Neural progenitor cell (in vitro differentiated cells): ENCODE data around the gene MBTPS1. TPM values are rescaled to one million over a fixed set of nuclear protein-coding genes. Genes with fewer than 3 reads are reported as not detected.

Experiments
- DNase-seq: peaks from one replicate; pipeline ENCODE4 v3.0.0-alpha.2; 2016; ENCODE audit warnings: low spot score
- H2AFZ ChIP-seq: fragments of 200-600 bp; sonication (generic); replicated peaks from 2 replicates; pipeline ENCODE4 v1.6.1; 2016; ENCODE audit warnings: antibody characterized with exemption
- H3F3A ChIP-seq: fragments of 200-600 bp; sonication (generic); 2 replicates; pipeline ENCODE4 v1.6.1; 2016; ENCODE audit warnings: antibody characterized with exemption, low read depth
- H3K27ac ChIP-seq: fragments of 200-600 bp; sonication (generic); 2 replicates; pipeline ENCODE4 v1.5.1; 2016; ENCODE audit warnings: mild to moderate bottlenecking
- H3K27me3 ChIP-seq: fragments of 200-600 bp; sonication (generic); 2 replicates; pipeline ENCODE4 v1.6.1; 2016; ENCODE audit warnings: mild to moderate bottlenecking, moderate library complexity
- H3K36me3 ChIP-seq: fragments of 200-600 bp; sonication (generic); 2 replicates; pipeline ENCODE4 v1.5.1; 2016
- H3K4me1 ChIP-seq: fragments of 200-600 bp; sonication (generic); 2 replicates; pipeline ENCODE4 v1.6.1; 2016; ENCODE audit warnings: mixed run types
- H3K4me2 ChIP-seq: fragments of 200-600 bp; sonication (generic); 2 replicates; pipeline ENCODE4 v1.6.1; 2016
- H3K4me3 ChIP-seq: fragments of 200-600 bp; sonication (generic); 2 replicates; pipeline ENCODE4 v1.5.1; 2016
- H3K79me2 ChIP-seq: fragments of 200-600 bp; sonication (generic); 2 replicates; pipeline ENCODE4 v1.6.1; 2016; ENCODE audit warnings: low read depth
- H3K9ac ChIP-seq: fragments of 200-600 bp; sonication (generic); 2 replicates; pipeline ENCODE4 v1.6.1; 2016
- H3K9me3 ChIP-seq: fragments of 200-600 bp; sonication (generic); 2 replicates; pipeline ENCODE4 v1.5.1; 2016; ENCODE audit warnings: low read depth
- H4K20me1 ChIP-seq: fragments of 200-600 bp; sonication (generic); 2 replicates; pipeline ENCODE4 v1.6.1; 2016; ENCODE audit warnings: low read depth
- H3K27ac Mint-ChIP-seq: 3 replicates; pipeline ENCODE4 v1.8.0; 2021; ENCODE audit warnings: mixed read lengths
- H3K27me3 Mint-ChIP-seq: 2 replicates; pipeline ENCODE4 v1.8.0; 2022; ENCODE audit warnings: low read depth, mild to moderate bottlenecking, inconsistent platforms, moderate library complexity, mixed read lengths; ENCODE audit not compliant: insufficient read depth
- H3K36me3 Mint-ChIP-seq: 3 replicates; pipeline ENCODE4 v1.8.0; 2021; ENCODE audit warnings: mixed read lengths
- H3K4me1 Mint-ChIP-seq: 3 replicates; pipeline ENCODE4 v1.8.0; 2021; ENCODE audit warnings: mixed read lengths
- H3K4me3 Mint-ChIP-seq: 3 replicates; pipeline ENCODE4 v1.8.0; 2021; ENCODE audit warnings: mild to moderate bottlenecking, moderate library complexity, mixed read lengths
- H3K9me3 Mint-ChIP-seq: 3 replicates; pipeline ENCODE4 v1.8.0; 2020; ENCODE audit warnings: mixed read lengths
- EZH2 ChIP-seq: fragments of 200-600 bp; sonication (generic); IDR thresholded peaks from 2 replicates; pipeline ENCODE4 v1.6.1; 2017; ENCODE audit warnings: antibody characterized with exemption, mild to moderate bottlenecking, moderate library complexity
- EZH2phosphoT487 ChIP-seq: fragments of 200-600 bp; sonication (generic); IDR thresholded peaks from 2 replicates; pipeline ENCODE4 v1.6.1; 2017; ENCODE audit warnings: antibody characterized with exemption
- total RNA-seq: library from RNA; depleted of rRNA; stranded (reverse); fragments of >200 nt; gene quantifications from 2 replicates; pipeline ENCODE4 v1.2.3, GENCODE V29; 2015; ENCODE audit warnings: low replicate concordance
- TF ChIP-seq, protein P1 (sequence below): fragments of 200-600 bp; sonication (generic); IDR thresholded peaks from 2 replicates; pipeline ENCODE4 v1.5.1; 2017; ENCODE audit warnings: antibody characterized with exemption, mild to moderate bottlenecking

Gene MBTPS1
- total RNA-seq, result 52.3 and 54.4 TPM in 2 replicates

DNA sequence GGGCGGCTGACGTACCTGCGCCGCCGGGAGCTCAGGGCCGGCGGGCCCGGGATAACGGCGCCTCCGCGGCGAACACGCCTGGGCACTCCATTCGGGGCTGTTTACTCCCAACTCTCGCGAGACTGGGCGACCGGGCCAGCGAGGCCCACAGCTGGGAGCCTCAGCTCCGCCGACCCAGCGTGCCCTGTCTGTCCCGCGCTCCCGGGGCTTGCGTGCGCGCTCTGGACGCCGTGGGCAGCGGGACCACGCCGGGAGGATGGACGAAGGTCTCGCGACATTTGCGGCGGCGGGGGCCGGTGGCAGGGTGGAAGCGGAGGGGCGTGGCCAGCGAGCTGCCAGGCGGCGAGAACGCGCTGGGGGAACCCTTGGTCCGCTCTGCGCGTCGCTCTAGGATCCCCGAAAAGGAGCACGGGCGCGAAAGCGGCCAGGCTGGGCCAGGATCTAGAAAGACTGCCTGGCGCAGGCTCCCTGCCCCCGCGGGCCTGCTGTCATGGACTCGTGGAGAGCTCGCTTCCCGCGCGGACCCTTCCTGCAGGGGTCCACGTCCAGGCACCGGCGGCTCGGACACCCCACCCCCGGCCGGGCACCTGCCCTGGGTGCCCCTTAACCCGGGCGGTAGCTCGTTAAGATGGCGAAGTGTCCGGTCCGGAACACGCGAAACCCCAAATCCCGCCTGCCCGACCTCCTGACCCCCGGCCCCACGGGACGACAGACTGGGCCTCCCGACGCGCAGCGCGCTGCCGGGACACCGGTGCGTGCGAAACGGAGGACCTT, at the start of gene MBTPS1:
MBTPS1 (minus strand) TSS at position 223 of the 774 bp plus-strand sequence. CDS start 15,159 bp downstream, outside the sequence.
- TF ChIP-seq EZH2 (no peak), EZH2phosphoT487 (no peak)
- TF ChIP-seq, protein P1, sequence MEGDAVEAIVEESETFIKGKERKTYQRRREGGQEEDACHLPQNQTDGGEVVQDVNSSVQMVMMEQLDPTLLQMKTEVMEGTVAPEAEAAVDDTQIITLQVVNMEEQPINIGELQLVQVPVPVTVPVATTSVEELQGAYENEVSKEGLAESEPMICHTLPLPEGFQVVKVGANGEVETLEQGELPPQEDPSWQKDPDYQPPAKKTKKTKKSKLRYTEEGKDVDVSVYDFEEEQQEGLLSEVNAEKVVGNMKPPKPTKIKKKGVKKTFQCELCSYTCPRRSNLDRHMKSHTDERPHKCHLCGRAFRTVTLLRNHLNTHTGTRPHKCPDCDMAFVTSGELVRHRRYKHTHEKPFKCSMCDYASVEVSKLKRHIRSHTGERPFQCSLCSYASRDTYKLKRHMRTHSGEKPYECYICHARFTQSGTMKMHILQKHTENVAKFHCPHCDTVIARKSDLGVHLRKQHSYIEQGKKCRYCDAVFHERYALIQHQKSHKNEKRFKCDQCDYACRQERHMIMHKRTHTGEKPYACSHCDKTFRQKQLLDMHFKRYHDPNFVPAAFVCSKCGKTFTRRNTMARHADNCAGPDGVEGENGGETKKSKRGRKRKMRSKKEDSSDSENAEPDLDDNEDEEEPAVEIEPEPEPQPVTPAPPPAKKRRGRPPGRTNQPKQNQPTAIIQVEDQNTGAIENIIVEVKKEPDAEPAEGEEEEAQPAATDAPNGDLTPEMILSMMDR, result no peak
- Histone ChIP-seq H2AFZ (peak within 1 kb of the TSS; percentile 86), H4K20me1 (peaks cover 15% of the 10 kb centered on the region), H3K4me3 (peak within 1 kb of the TSS; percentile 86), H3F3A (peaks cover 25% of the 10 kb centered on the region), H3K4me1 (peaks cover 10% of the 10 kb centered on the region), H3K27me3 (no peaks in the 10 kb centered on the region), H3K36me3 (no peaks in the 10 kb centered on the region), H3K79me2 (peaks cover 44% of the 10 kb centered on the region), H3K4me2 (peak within 1 kb of the TSS; percentile 99), H3K9ac (peak within 1 kb of the TSS; percentile 91), H3K27ac (peak within 1 kb of the TSS; percentile 92), H3K9me3 (no peaks in the 10 kb centered on the region)
- peak within 1 kb of the TSS; percentile 99 for H3K27ac Mint-ChIP-seq
- peaks cover 2% of the 10 kb centered on the region for H3K27me3 Mint-ChIP-seq
- peaks cover 5% of the 10 kb centered on the region for H3K36me3 Mint-ChIP-seq
- peak within 1 kb of the TSS; percentile 98 for H3K4me3 Mint-ChIP-seq
- H3K4me1 Mint-ChIP-seq, result peaks cover 18% of the 10 kb centered on the region
- no peaks in the 10 kb centered on the region for H3K9me3 Mint-ChIP-seq
- peak; percentile 100 for DNase-seq

DNA sequence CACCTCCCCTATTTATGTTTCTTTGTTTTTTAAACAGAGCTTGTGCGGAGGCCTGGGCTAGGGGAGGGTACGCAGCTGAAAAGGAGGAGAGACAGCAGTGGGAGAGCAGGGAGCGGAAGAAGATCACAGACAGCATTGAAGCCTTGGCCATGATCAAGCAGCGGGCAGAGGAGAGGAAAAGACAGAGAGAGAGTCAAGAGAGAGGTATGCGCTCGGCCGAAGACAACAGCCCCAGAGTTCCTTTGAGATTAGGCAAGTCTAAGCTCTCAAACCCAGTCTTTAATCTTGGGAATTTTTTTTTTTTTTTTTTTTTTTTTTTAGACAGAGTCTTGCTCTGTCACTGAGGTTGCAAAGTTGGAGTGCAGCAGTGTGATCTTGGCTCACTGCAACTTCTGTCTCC, 49.0 kb upstream of the MBTPS1 start:
- no peak overlapping the region for H3K27ac Mint-ChIP-seq
- H3K4me1 ChIP-seq, result no peaks in the 10 kb centered on the region
- H3K36me3 Mint-ChIP-seq, result no peaks in the 10 kb centered on the region
- no peak overlapping the region for H2AFZ ChIP-seq
- peaks cover 3% of the 10 kb centered on the region for H3K27me3 Mint-ChIP-seq
- H3K9me3 Mint-ChIP-seq, result no peaks in the 10 kb centered on the region
- H4K20me1 ChIP-seq, result no peaks in the 10 kb centered on the region
- H3K4me3 Mint-ChIP-seq, result no peak overlapping the region
- no peaks in the 10 kb centered on the region for H3K9me3 ChIP-seq
- DNase-seq, result no peak
- H3K79me2 ChIP-seq, result no peaks in the 10 kb centered on the region
- no peak overlapping the region for H3K27ac ChIP-seq
- H3K36me3 ChIP-seq, result no peaks in the 10 kb centered on the region
- H3K9ac ChIP-seq, result no peak overlapping the region
- H3K4me2 ChIP-seq, result no peak overlapping the region
- H3K4me1 Mint-ChIP-seq, result peaks cover 9% of the 10 kb centered on the region
- no peaks in the 10 kb centered on the region for H3K27me3 ChIP-seq
- no peak overlapping the region for H3K4me3 ChIP-seq
- TF ChIP-seq, protein P1, result no peak
- TF ChIP-seq EZH2 (no peak), EZH2phosphoT487 (no peak)
- H3F3A ChIP-seq, result no peaks in the 10 kb centered on the region

GRCh38 chr16:84161801-84162200, 45.1 kb upstream of the MBTPS1 start:
- H3K4me3 Mint-ChIP-seq, result no peak overlapping the region
- H3K9me3 Mint-ChIP-seq, result no peaks in the 10 kb centered on the region
- no peaks in the 10 kb centered on the region for H3K27me3 ChIP-seq
- no peak overlapping the region for H3K4me3 ChIP-seq
- no peaks in the 10 kb centered on the region for H3K4me1 ChIP-seq
- no peaks in the 10 kb centered on the region for H4K20me1 ChIP-seq
- TF ChIP-seq EZH2, result no peak
- TF ChIP-seq EZH2phosphoT487, result no peak
- TF ChIP-seq, protein P1, result no peak
- H3K9ac ChIP-seq, result peak overlapping the region; percentile 32
- H3K79me2 ChIP-seq, result no peaks in the 10 kb centered on the region
- H3K4me1 Mint-ChIP-seq, result peaks cover 11% of the 10 kb centered on the region
- H2AFZ ChIP-seq, result no peak overlapping the region
- peak overlapping the region; percentile 17 for H3K27ac Mint-ChIP-seq
- H3F3A ChIP-seq, result no peaks in the 10 kb centered on the region
- H3K4me2 ChIP-seq, result no peak overlapping the region
- DNase-seq, result no peak
- H3K36me3 Mint-ChIP-seq, result no peaks in the 10 kb centered on the region
- H3K27ac ChIP-seq, result no peak overlapping the region
- H3K9me3 ChIP-seq, result no peaks in the 10 kb centered on the region
- peaks cover 3% of the 10 kb centered on the region for H3K27me3 Mint-ChIP-seq
- no peaks in the 10 kb centered on the region for H3K36me3 ChIP-seq
